CD4-positive, CD25-positive, alpha-beta regulatory T cell (primary cell): ENCODE measurements around the gene UNC93B1. TPM values are rescaled to one million over a fixed set of nuclear protein-coding genes. Genes with fewer than 3 reads are reported as not detected.
A peak's percentile ranks its signal among the peaks of the same experiment; 100 is the strongest.

Experiments used
- ATAC-seq, 2 donors: fragments of 150-1000 bp; cut with Tn5 transposase; one replicate each; pipeline ENCODE4 v1.10.0; 2021; ENCODE audit warnings: low read depth in 2 of 2, moderate number of reproducible peaks in 2 of 2, moderate library complexity in 1 of 2
- DNase-seq, 3 donors: peaks; one replicate each; pipeline versions ENCODE4 v3.0.0 to v3.0.0-alpha.2; 2012 to 2022; ENCODE audit warnings: mixed read lengths in 1 of 3
- H3K27ac ChIP-seq: one replicate; pipeline ENCODE4 v1.7.0; 2013; ENCODE audit warnings: mild to moderate bottlenecking, low read length; ENCODE audit not compliant: insufficient read depth, poor library complexity, severe bottlenecking
- H3K27me3 ChIP-seq: one replicate; pipeline ENCODE4 v1.7.0; 2013; ENCODE audit warnings: low read length; ENCODE audit not compliant: control insufficient read depth, insufficient read depth
- H3K36me3 ChIP-seq: one replicate; pipeline ENCODE4 v1.7.0; 2013; ENCODE audit warnings: mild to moderate bottlenecking, low read length, moderate library complexity; ENCODE audit not compliant: control insufficient read depth, insufficient read depth
- H3K4me1 ChIP-seq: 2 replicates; pipeline ENCODE4 v1.7.0; 2013; ENCODE audit warnings: mild to moderate bottlenecking, low read length; ENCODE audit not compliant: insufficient read depth, control insufficient read depth, poor library complexity, severe bottlenecking
- H3K4me3 ChIP-seq: one replicate; pipeline ENCODE4 v1.7.0; 2013; ENCODE audit warnings: low read depth, mild to moderate bottlenecking, low read length, moderate library complexity
- H3K9me3 ChIP-seq, 2 experiments: 1 replicate in 1 of 2; 2 replicates in 1 of 2; pipeline ENCODE4 v1.7.0; 2013; ENCODE audit warnings: low read length in 2 of 2, mild to moderate bottlenecking in 1 of 2, moderate library complexity in 1 of 2; ENCODE audit not compliant: control insufficient read depth in 2 of 2
- H3K27ac Mint-ChIP-seq, 3 donors: one replicate each; pipeline ENCODE4 v1.8.0; 2020 to 2022; ENCODE audit warnings: mild to moderate bottlenecking in 3 of 3, mixed read lengths in 3 of 3, moderate library complexity in 2 of 3
- H3K27me3 Mint-ChIP-seq: one replicate; pipeline ENCODE4 v1.8.0; 2022; ENCODE audit warnings: mild to moderate bottlenecking, mixed read lengths
- H3K36me3 Mint-ChIP-seq: one replicate; pipeline ENCODE4 v1.8.0; 2020; ENCODE audit warnings: mixed read lengths
- H3K4me1 Mint-ChIP-seq, 4 donors: one replicate each; pipeline ENCODE4 v1.8.0; 2020 to 2022; ENCODE audit warnings: mixed read lengths in 4 of 4, mild to moderate bottlenecking in 1 of 4
- H3K4me3 Mint-ChIP-seq, 4 donors: one replicate each; pipeline ENCODE4 v1.8.0; 2020 to 2022; ENCODE audit warnings: mild to moderate bottlenecking in 4 of 4, mixed read lengths in 4 of 4, moderate library complexity in 3 of 4
- H3K9me3 Mint-ChIP-seq, 7 donors: one replicate each; pipeline ENCODE4 v1.8.0; 2020 to 2022; ENCODE audit warnings: mixed read lengths in 7 of 7, mild to moderate bottlenecking in 3 of 7, moderate library complexity in 2 of 7
- polyA plus RNA-seq, 4 donors: library from polyadenylated mRNA; unstranded; fragments of 300-500 nt; fragmentation: Illumina TruSeq; gene quantifications; one replicate each; pipeline ENCODE4 v1.2.3, GENCODE V29; 2021
- total RNA-seq: library from RNA; stranded (reverse); gene quantifications from one replicate; pipeline ENCODE4 v1.2.3, GENCODE V29; 2022

The UNC93B1 gene
- total and polyA plus RNA-seq, 5 donors from 2014 or later = 12.8 to 19.0 (median 14.2) TPM

GRCh38 chr11:68007498-68008380 is 3.8 kb upstream of the UNC93B1 start:
- DNase-seq (no peak), ATAC-seq (no peak)
- Mint-ChIP-seq H3K4me1 (peaks cover 0 to 18% (median 3%) of the 10 kb centered on the region in 4 donors), H3K27me3 (peaks cover 5% of the 10 kb centered on the region), H3K36me3 (no peaks in the 10 kb centered on the region), H3K27ac (no peak overlapping the region), H3K9me3 (peaks cover 0 to 1% (median 0%) of the 10 kb centered on the region in 7 donors), H3K4me3 (no peak overlapping the region)
- no peak overlapping the region for H3K4me3 ChIP-seq
- no peaks in the 10 kb centered on the region for H3K9me3 ChIP-seq
- no peaks in the 10 kb centered on the region for H3K36me3 ChIP-seq
- H3K27me3 ChIP-seq = no peaks in the 10 kb centered on the region
- H3K27ac ChIP-seq = no peak overlapping the region
- peaks cover 11% of the 10 kb centered on the region for H3K4me1 ChIP-seq

GRCh38 chr11:68006606-68007166 is 2.8 kb upstream of the UNC93B1 start:
- Mint-ChIP-seq H3K27me3 (peaks cover 8% of the 10 kb centered on the region), H3K9me3 (peaks cover 0 to under 1% (median 0%) of the 10 kb centered on the region in 7 donors), H3K36me3 (no peaks in the 10 kb centered on the region), H3K4me1 (peaks cover 0 to 25% (median 9%) of the 10 kb centered on the region in 4 donors), H3K27ac (no peak overlapping the region), H3K4me3 (peak overlapping the region in 2 of 4 donors; percentile 47 to 65)
- no peak for ATAC-seq
- H3K27ac ChIP-seq = no peak overlapping the region
- peaks cover 11% of the 10 kb centered on the region for H3K4me1 ChIP-seq
- no peaks in the 10 kb centered on the region for H3K27me3 ChIP-seq
- no peak for DNase-seq
- H3K9me3 ChIP-seq = no peaks in the 10 kb centered on the region
- no peaks in the 10 kb centered on the region for H3K36me3 ChIP-seq
- H3K4me3 ChIP-seq = no peak overlapping the region

- no peaks in the 10 kb centered on the region for H3K9me3 ChIP-seq
- DNase-seq (no peak), ATAC-seq (no peak)
- peaks cover 8% of the 10 kb centered on the region for H3K27me3 Mint-ChIP-seq
- peaks cover 0 to 25% (median 9%) of the 10 kb centered on the region in 4 donors for H3K4me1 Mint-ChIP-seq
- H3K4me3 Mint-ChIP-seq = peak overlapping the region; percentile 65 to 93 (median 86)
- H3K27ac ChIP-seq = no peak overlapping the region
- H3K27ac Mint-ChIP-seq = peak overlapping the region in 2 of 3 donors; percentile 89 to 94
- no peaks in the 10 kb centered on the region for H3K9me3 Mint-ChIP-seq
- H3K4me1 ChIP-seq = peaks cover 11% of the 10 kb centered on the region
- H3K36me3 Mint-ChIP-seq = no peaks in the 10 kb centered on the region
- no peaks in the 10 kb centered on the region for H3K27me3 ChIP-seq
- H3K4me3 ChIP-seq = peak overlapping the region; percentile 53
- H3K36me3 ChIP-seq = no peaks in the 10 kb centered on the region
Observed at GRCh38 chr11:68004551-68005335, 846 bp upstream of the UNC93B1 start.

GRCh38 chr11:68002938-68003845 is 705 bp downstream of the UNC93B1 start:
- peak; percentile 40 to 64 (median 63) for DNase-seq
- peak; percentile 76 for ATAC-seq
- peak overlapping the region in 2 of 3 donors; percentile 34 to 86 for H3K27ac Mint-ChIP-seq
- H3K4me3 Mint-ChIP-seq = peak overlapping the region; percentile 72 to 84 (median 80)
- Histone ChIP-seq H3K27me3 (no peaks in the 10 kb centered on the region), H3K4me3 (no peak overlapping the region), H3K27ac (peak overlapping the region; percentile 63), H3K4me1 (peaks cover 18% of the 10 kb centered on the region), H3K36me3 (no peaks in the 10 kb centered on the region), H3K9me3 (no peaks in the 10 kb centered on the region)
- peaks cover 0 to 24% (median 10%) of the 10 kb centered on the region in 4 donors for H3K4me1 Mint-ChIP-seq
- no peaks in the 10 kb centered on the region for H3K9me3 Mint-ChIP-seq
- H3K36me3 Mint-ChIP-seq = no peaks in the 10 kb centered on the region
- peaks cover 4% of the 10 kb centered on the region for H3K27me3 Mint-ChIP-seq

GRCh38 chr11:68002575-68002937 is 1.3 kb downstream of the UNC93B1 start:
- H3K27ac Mint-ChIP-seq = peak overlapping the region in 2 of 3 donors; percentile 76 to 86
- peaks cover 0 to 27% (median 11%) of the 10 kb centered on the region in 4 donors for H3K4me1 Mint-ChIP-seq
- no peaks in the 10 kb centered on the region for H3K27me3 ChIP-seq
- peaks cover 4% of the 10 kb centered on the region for H3K27me3 Mint-ChIP-seq
- H3K36me3 ChIP-seq = no peaks in the 10 kb centered on the region
- peak overlapping the region; percentile 72 to 84 (median 80) for H3K4me3 Mint-ChIP-seq
- no peaks in the 10 kb centered on the region for H3K36me3 Mint-ChIP-seq
- no peaks in the 10 kb centered on the region for H3K9me3 ChIP-seq
- H3K4me3 ChIP-seq = no peak overlapping the region
- H3K27ac ChIP-seq = no peak overlapping the region
- peaks cover 20% of the 10 kb centered on the region for H3K4me1 ChIP-seq
- ATAC-seq (no peak), DNase-seq (no peak)
- H3K9me3 Mint-ChIP-seq = no peaks in the 10 kb centered on the region

DNA sequence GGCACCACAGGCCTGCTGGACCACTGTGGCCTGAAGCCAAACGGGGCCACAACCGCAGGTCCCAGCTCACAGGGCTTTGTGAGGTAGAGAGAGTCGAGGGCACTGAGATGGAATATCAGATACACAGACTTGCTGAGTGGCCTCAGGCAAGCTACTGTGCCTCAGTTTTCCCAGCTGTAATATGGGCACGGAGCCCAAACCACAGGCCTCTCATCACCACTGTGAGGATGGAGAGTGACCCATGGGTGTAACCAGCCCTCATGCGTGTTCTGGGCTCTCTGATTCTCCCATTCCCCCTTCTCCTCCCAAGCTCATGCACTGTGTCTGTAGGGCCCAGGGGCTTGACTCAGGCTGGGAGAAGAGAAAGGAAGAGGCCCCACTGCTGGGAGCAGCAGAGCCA is 4.2 kb downstream of the UNC93B1 start:
- Mint-ChIP-seq H3K9me3 (no peaks in the 10 kb centered on the region), H3K27ac (peak overlapping the region in 1 of 3 donors; percentile 26), H3K4me3 (peak overlapping the region in 1 of 4 donors; percentile 69), H3K27me3 (peaks cover 4% of the 10 kb centered on the region), H3K36me3 (peaks cover 4% of the 10 kb centered on the region), H3K4me1 (peaks cover 0 to 26% (median 12%) of the 10 kb centered on the region in 4 donors)
- peaks cover 20% of the 10 kb centered on the region for H3K4me1 ChIP-seq
- H3K27ac ChIP-seq = no peak overlapping the region
- DNase-seq = no peak
- no peaks in the 10 kb centered on the region for H3K9me3 ChIP-seq
- no peaks in the 10 kb centered on the region for H3K27me3 ChIP-seq
- H3K4me3 ChIP-seq = no peak overlapping the region
- ATAC-seq = no peak
- H3K36me3 ChIP-seq = no peaks in the 10 kb centered on the region

- H3K27ac ChIP-seq = no peak overlapping the region
- no peak for ATAC-seq
- peaks cover 17% of the 10 kb centered on the region for H3K4me1 ChIP-seq
- no peak for DNase-seq
- no peaks in the 10 kb centered on the region for H3K9me3 ChIP-seq
- no peaks in the 10 kb centered on the region for H3K27me3 ChIP-seq
- Mint-ChIP-seq H3K27me3 (peaks cover 4% of the 10 kb centered on the region), H3K36me3 (peaks cover 4% of the 10 kb centered on the region), H3K4me3 (peak overlapping the region in 1 of 4 donors; percentile 69), H3K9me3 (no peaks in the 10 kb centered on the region), H3K27ac (no peak overlapping the region), H3K4me1 (peaks cover 0 to 24% (median 12%) of the 10 kb centered on the region in 4 donors)
- H3K36me3 ChIP-seq = no peaks in the 10 kb centered on the region
- H3K4me3 ChIP-seq = no peak overlapping the region
Observed at GRCh38 chr11:67999201-67999629, 4.7 kb downstream of the UNC93B1 start.
